OCI-LY1 (cell line): ENCODE measurements around the gene NTHL1.
A peak's percentile ranks its signal among the peaks of the same experiment; 100 is the strongest.

Source experiments
- H2AFZ ChIP-seq: fragments of 200-600 bp; sonication (generic), shearing (Covaris generic); 2 replicates; pipeline ENCODE4 v1.6.0; 2014; ENCODE audit warnings: antibody characterized with exemption, mild to moderate bottlenecking, low read length
- H3F3A ChIP-seq: fragments of 200-600 bp; sonication (generic), shearing (Covaris generic); 2 replicates; pipeline ENCODE4 v1.6.0; 2014; ENCODE audit warnings: mild to moderate bottlenecking, antibody characterized with exemption, low read length, moderate library complexity; ENCODE audit not compliant: insufficient read depth
- H3K27ac ChIP-seq: fragments of 200-600 bp; sonication (generic); 2 replicates; pipeline ENCODE4 v1.5.1; 2014; ENCODE audit warnings: low read length, mixed run types, mild to moderate bottlenecking, low read depth; ENCODE audit not compliant: poor library complexity, severe bottlenecking
- H3K27me3 ChIP-seq: fragments of 200-600 bp; sonication (generic); 2 replicates; pipeline ENCODE4 v1.6.0; 2014; ENCODE audit warnings: antibody characterized with exemption, mild to moderate bottlenecking, low read length, moderate library complexity; ENCODE audit not compliant: insufficient read depth
- H3K36me3 ChIP-seq: fragments of 200-600 bp; sonication (generic); 2 replicates; pipeline ENCODE4 v1.6.1; 2014; ENCODE audit warnings: mild to moderate bottlenecking, antibody characterized with exemption, low read length, moderate library complexity, mixed read lengths; ENCODE audit not compliant: insufficient read depth
- H3K4me1 ChIP-seq: fragments of 200-600 bp; sonication (generic); 2 replicates; pipeline ENCODE4 v1.5.1; 2014; ENCODE audit warnings: mild to moderate bottlenecking, low read length, moderate library complexity; ENCODE audit not compliant: insufficient read depth, severe bottlenecking
- H3K4me2 ChIP-seq: fragments of 200-600 bp; sonication (generic), shearing (Covaris generic); 2 replicates; pipeline ENCODE4 v1.6.1; 2014; ENCODE audit warnings: low read length
- H3K4me3 ChIP-seq: fragments of 200-600 bp; sonication (generic); 2 replicates; pipeline ENCODE4 v1.5.1; 2014; ENCODE audit warnings: low read length, low read depth, mild to moderate bottlenecking, mixed read lengths; ENCODE audit not compliant: poor library complexity, severe bottlenecking
- H3K79me2 ChIP-seq: fragments of 200-600 bp; shearing (Covaris generic); 2 replicates; pipeline ENCODE4 v1.6.1; 2016; ENCODE audit warnings: mixed run types, low read length, mixed read lengths; ENCODE audit not compliant: insufficient read depth
- H3K9ac ChIP-seq: fragments of 200-600 bp; sonication (generic), shearing (Covaris generic); 2 replicates; pipeline ENCODE4 v1.6.1; 2014; ENCODE audit warnings: mild to moderate bottlenecking, low read length, mixed read lengths
- H3K9me2 ChIP-seq: fragments of 200-600 bp; sonication (generic), shearing (Covaris generic); 2 replicates; pipeline ENCODE4 v1.6.1; 2014; ENCODE audit warnings: low read depth, mild to moderate bottlenecking, low read length, mixed read lengths
- H3K9me3 ChIP-seq: fragments of 200-600 bp; shearing (Covaris generic); 2 replicates; pipeline ENCODE4 v1.6.1; 2014; ENCODE audit warnings: low read length, mixed read lengths
- H4K20me1 ChIP-seq: fragments of 200-600 bp; sonication (generic), shearing (Covaris generic); 2 replicates; pipeline ENCODE4 v1.6.0; 2016; ENCODE audit warnings: mild to moderate bottlenecking, low read length; ENCODE audit not compliant: insufficient read depth
- EZH2 ChIP-seq: fragments of 200-600 bp; sonication (generic), shearing (Covaris generic); IDR thresholded peaks from 2 replicates; pipeline ENCODE4 v1.8.0; 2017; ENCODE audit warnings: borderline replicate concordance, mixed run types, mild to moderate bottlenecking, antibody characterized with exemption, low read length, moderate library complexity, mixed read lengths
- TF ChIP-seq, protein P1 (sequence below): fragments of 200-600 bp; sonication (generic), shearing (Covaris generic); IDR thresholded peaks from 2 replicates; pipeline ENCODE4 v1.5.1; 2017; ENCODE audit warnings: mild to moderate bottlenecking, antibody characterized with exemption, low read length, moderate library complexity, mixed read lengths

The NTHL1 gene

DNA sequence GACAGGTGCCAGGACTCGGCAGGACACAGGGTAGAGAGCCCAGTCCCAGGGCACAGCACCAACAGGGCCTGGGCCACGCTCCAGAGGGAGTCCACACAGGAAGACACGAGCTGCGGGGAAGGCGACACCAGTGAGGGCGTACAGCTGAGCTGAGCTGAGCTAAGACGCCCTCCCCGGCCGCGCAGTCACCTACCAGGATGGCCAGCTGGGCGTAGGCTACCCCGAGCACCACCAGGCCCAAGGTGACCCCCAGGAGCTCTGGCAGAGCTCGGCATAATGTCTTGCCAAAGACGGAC lies 42.8 kb upstream of the NTHL1 start:
- no peak overlapping the region; the same call in 1 of the 2 replicates for H3K9ac ChIP-seq
- no peaks in the 10 kb centered on the region for H3F3A ChIP-seq
- no peaks in the 10 kb centered on the region for H3K79me2 ChIP-seq
- H3K27me3 ChIP-seq, result no peaks in the 10 kb centered on the region
- H3K4me3 ChIP-seq, result peak overlapping the region; percentile 42
- no peaks in the 10 kb centered on the region for H3K9me2 ChIP-seq
- no peak overlapping the region for H2AFZ ChIP-seq
- no peaks in the 10 kb centered on the region for H3K9me3 ChIP-seq
- H3K36me3 ChIP-seq, result peaks cover 33% of the 10 kb centered on the region
- peaks cover 18% of the 10 kb centered on the region for H3K4me1 ChIP-seq
- no peaks in the 10 kb centered on the region for H4K20me1 ChIP-seq
- H3K4me2 ChIP-seq, result peak overlapping the region; percentile 55
- no peak for TF ChIP-seq EZH2
- TF ChIP-seq, protein P1, sequence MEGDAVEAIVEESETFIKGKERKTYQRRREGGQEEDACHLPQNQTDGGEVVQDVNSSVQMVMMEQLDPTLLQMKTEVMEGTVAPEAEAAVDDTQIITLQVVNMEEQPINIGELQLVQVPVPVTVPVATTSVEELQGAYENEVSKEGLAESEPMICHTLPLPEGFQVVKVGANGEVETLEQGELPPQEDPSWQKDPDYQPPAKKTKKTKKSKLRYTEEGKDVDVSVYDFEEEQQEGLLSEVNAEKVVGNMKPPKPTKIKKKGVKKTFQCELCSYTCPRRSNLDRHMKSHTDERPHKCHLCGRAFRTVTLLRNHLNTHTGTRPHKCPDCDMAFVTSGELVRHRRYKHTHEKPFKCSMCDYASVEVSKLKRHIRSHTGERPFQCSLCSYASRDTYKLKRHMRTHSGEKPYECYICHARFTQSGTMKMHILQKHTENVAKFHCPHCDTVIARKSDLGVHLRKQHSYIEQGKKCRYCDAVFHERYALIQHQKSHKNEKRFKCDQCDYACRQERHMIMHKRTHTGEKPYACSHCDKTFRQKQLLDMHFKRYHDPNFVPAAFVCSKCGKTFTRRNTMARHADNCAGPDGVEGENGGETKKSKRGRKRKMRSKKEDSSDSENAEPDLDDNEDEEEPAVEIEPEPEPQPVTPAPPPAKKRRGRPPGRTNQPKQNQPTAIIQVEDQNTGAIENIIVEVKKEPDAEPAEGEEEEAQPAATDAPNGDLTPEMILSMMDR, result no peak
- H3K27ac ChIP-seq, result no peak overlapping the region

DNA sequence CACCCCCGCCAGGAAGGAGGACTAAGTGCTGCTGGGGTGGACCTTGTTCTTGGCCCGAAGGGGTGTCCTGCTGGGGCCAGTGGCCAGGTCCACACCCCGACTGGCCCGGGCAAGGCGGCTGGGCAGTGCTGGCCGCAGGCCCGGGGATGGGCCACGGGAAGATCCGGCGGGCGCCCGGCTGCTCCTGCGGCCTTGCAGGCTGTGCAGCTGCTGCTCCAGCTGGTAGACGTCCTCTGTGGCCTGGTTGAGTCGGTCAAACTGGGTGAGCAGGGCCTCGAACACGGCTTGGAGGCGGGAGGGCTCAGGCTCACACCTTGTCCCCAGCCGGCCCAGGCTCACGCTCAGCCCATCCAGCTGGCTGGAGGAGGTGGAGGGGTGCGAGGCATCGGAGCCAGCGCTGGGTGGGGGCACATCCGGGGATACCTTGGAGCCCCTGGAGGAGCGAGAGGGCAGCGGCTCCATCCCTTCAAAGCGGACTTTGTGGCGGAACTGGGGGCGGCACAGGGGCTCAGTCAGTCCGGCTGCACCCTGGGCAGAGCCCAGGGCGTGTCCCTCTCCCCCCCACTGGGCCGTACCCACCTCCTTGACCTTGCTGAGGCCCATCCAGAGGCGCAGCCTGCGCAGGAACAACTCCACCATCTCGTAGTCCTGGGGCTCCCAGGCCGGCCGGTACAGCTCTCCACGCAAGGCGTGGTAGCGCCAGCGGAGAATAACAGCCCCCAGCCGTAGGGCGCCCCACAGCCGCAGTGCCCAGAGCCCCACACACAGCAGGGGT lies 42.3 kb upstream of the NTHL1 start:
- Histone ChIP-seq H3K4me1 (peaks cover 18% of the 10 kb centered on the region), H3K27ac (no peak overlapping the region), H4K20me1 (no peaks in the 10 kb centered on the region), H3K36me3 (peaks cover 38% of the 10 kb centered on the region), H3K27me3 (no peaks in the 10 kb centered on the region), H3K9me2 (no peaks in the 10 kb centered on the region), H3K4me2 (no peak overlapping the region), H3K79me2 (no peaks in the 10 kb centered on the region), H2AFZ (no peak overlapping the region), H3K9ac (no peak overlapping the region), H3F3A (no peaks in the 10 kb centered on the region), H3K9me3 (no peaks in the 10 kb centered on the region), H3K4me3 (no peak overlapping the region)
- TF ChIP-seq, protein P1, result no peak
- TF ChIP-seq EZH2, result no peak

DNA sequence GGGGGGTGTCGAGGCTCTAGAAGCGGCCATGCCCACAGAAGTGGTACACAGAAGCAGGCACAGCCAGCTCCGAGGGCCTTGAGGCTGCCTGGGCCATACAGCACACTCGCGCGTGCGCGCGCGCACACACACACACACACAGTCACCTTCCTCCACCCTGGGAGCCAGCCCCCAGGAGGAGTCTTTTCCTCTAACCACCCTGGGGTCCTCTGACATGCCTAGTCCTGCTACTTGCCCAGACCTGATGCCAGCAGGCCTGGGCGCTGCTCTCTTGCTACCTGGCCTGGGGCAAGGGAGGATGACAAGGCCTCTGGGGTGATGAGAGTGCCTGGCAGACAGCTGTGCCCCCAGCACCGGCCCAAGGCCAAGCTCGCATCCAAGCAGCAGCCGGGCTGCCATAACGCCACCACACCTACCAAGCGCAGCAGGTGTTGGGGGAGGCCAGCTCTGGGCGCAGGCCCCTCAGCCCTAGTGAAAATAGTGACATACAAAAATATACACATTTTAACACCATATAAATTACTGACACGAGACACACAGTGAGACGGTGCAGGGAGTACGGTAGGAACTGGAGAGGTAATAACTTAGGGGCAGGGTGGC lies 41.2 kb upstream of the NTHL1 start:
- H3K27me3 ChIP-seq, result no peaks in the 10 kb centered on the region
- no peak overlapping the region for H3K4me2 ChIP-seq
- no peaks in the 10 kb centered on the region for H3K79me2 ChIP-seq
- H3K36me3 ChIP-seq, result peaks cover 43% of the 10 kb centered on the region
- no peaks in the 10 kb centered on the region for H3K9me3 ChIP-seq
- no peaks in the 10 kb centered on the region for H3K9me2 ChIP-seq
- no peak overlapping the region for H3K4me3 ChIP-seq
- H3K27ac ChIP-seq, result no peak overlapping the region
- H3F3A ChIP-seq, result no peaks in the 10 kb centered on the region
- H3K9ac ChIP-seq, result no peak overlapping the region
- no peak overlapping the region for H2AFZ ChIP-seq
- H3K4me1 ChIP-seq, result peaks cover 18% of the 10 kb centered on the region
- H4K20me1 ChIP-seq, result no peaks in the 10 kb centered on the region
- TF ChIP-seq EZH2, result no peak
- TF ChIP-seq, protein P1, result no peak
